HepG2 (cell line): ENCODE data around the gene TSPAN2. TPM values are rescaled to one million over a fixed set of nuclear protein-coding genes. Genes with fewer than 3 reads are reported as not detected.

Experiments
- ARHGAP35 ChIP-seq: sonication (generic); formaldehyde crosslinking; IDR thresholded peaks from 2 replicates; pipeline ENCODE4 v1.9.0; 2022; ENCODE audit warnings: mild to moderate bottlenecking, inconsistent platforms, moderate library complexity, missing genetic modification reagents, borderline replicate concordance
- KLF6 ChIP-seq: IDR thresholded peaks from 2 replicates; pipeline ENCODE4 v1.8.0; 2016; ENCODE audit warnings: missing biosample characterization, missing genetic modification reagents
- MAFK ChIP-seq, 2 experiments: IDR thresholded peaks in 1 of 2; conservative IDR thresholded peaks in 1 of 2; 2 replicates each; pipeline ENCODE4 v1.6.1; 2011; ENCODE audit warnings: improper control_type of control experiment in 2 of 2, low read length in 2 of 2
- MBNL3 ChIP-seq: fragments of 250-450 bp; sonication (Bioruptor Pico); conservative IDR thresholded peaks from 2 replicates; pipeline ENCODE4 v1.8.0; 2022; ENCODE audit warnings: mild to moderate bottlenecking, inconsistent platforms
- PRDM10 ChIP-seq: sonication (generic); formaldehyde crosslinking; IDR thresholded peaks from 2 replicates; pipeline ENCODE4 v1.4.0; 2020; ENCODE audit warnings: low read depth, missing genetic modification reagents
- PRDM4 ChIP-seq: sonication (generic); formaldehyde crosslinking; IDR thresholded peaks from 2 replicates; pipeline ENCODE4 v1.9.0; 2021; ENCODE audit warnings: missing genetic modification reagents, borderline replicate concordance
- SIN3A ChIP-seq: IDR thresholded peaks from 2 replicates; pipeline ENCODE4 v1.6.1; 2011; ENCODE audit warnings: low read depth, mild to moderate bottlenecking, control low read depth, low read length, borderline replicate concordance
- SMAD9 ChIP-seq: sonication (generic); formaldehyde crosslinking; IDR thresholded peaks from 2 replicates; pipeline ENCODE4 v1.5.1; 2020; ENCODE audit warnings: mild to moderate bottlenecking, missing genetic modification reagents
- TMF1 ChIP-seq: sonication (generic); formaldehyde crosslinking; IDR thresholded peaks from 2 replicates; pipeline ENCODE4 v1.8.1; 2022; ENCODE audit warnings: low read depth, missing genetic modification reagents
- YEATS4 ChIP-seq: sonication (generic); formaldehyde crosslinking; IDR thresholded peaks from 2 replicates; pipeline ENCODE4 v1.4.0; 2020; ENCODE audit warnings: missing genetic modification reagents, borderline replicate concordance
- ZBTB40 ChIP-seq, 2 experiments: fragments of 450-650 bp in 1 of 2; sonication (generic) in 1 of 2; formaldehyde crosslinking in 1 of 2; IDR thresholded peaks; 2 replicates each; pipeline versions ENCODE4 v1.6.1 to v1.8.0; 2016 to 2022; ENCODE audit warnings: antibody characterized with exemption in 1 of 2, mild to moderate bottlenecking in 1 of 2, missing genetic modification reagents in 1 of 2
- ZNF598 ChIP-seq: sonication (generic); formaldehyde crosslinking; IDR thresholded peaks from 2 replicates; pipeline ENCODE4 v1.5.1; 2020; ENCODE audit warnings: mild to moderate bottlenecking, missing genetic modification reagents, borderline replicate concordance
- polyA plus RNA-seq, 8 experiments: library from polyadenylated mRNA; depleted of rRNA in 3 of 8; stranded (reverse) in 7 of 8; unstranded in 1 of 8; fragments of >200 nt; fragmentation: Illumina TruSeq in 4 of 8; extraction: Trizol in 4 of 8; gene quantifications; 2 replicates each; pipeline versions ENCODE4 v1.2.1 to v1.2.3, GENCODE V29; 2011 to 2016; ENCODE audit warnings: low read depth in 4 of 8, missing spikeins in 1 of 8, mixed read lengths in 1 of 8; ENCODE audit not compliant: insufficient read depth in 1 of 8
- total RNA-seq, 5 experiments: library from RNA; depleted of rRNA; stranded (reverse); fragments of >200 nt; fragmentation: Illumina TruSeq; extraction: Trizol; gene quantifications; 2 replicates each; pipeline ENCODE4 v1.2.3, GENCODE V29; 2016; ENCODE audit warnings: low read depth in 1 of 5

TSPAN2 gene
- total and polyA plus RNA-seq, 2 of the 13 experiments (the other 11 are each of a cell fraction or from before 2014, with no cell fraction given): not detected

DNA sequence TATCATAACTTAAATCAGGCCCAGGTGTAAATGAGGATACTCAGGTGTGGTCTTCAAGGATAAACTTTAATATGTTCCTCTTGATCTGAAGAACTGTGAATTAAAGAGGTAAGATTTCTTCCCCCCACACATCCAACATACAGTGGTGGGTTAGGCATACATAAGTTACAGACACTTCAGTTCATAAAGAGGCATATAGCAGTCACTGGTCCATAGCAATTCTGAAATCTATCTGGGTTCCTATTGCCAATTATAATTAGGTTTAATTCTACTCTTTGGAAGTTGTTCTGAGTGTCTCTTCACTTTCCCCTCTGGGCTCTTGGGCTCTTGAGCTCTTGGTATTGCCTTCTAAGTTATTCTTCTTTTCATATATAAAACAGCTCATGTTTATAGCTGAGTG lies 32.5 kb upstream of the TSPAN2 start (continued):
- TF ChIP-seq ZBTB40 (IDR thresholded peaks at IDR 0.05) (no peak), ZBTB40 (CRISPR knock-in tag; IDR thresholded peaks at IDR 0.05) (no peak), ARHGAP35 (CRISPR knock-in tag) (no peak), SMAD9 (CRISPR knock-in tag) (no peak), MBNL3 (no peak), MAFK (conservative IDR thresholded peaks at IDR 0.05 in 1 of 2, IDR thresholded peaks at IDR 0.05 in 1 of 2; ENCODE audit: low read length in 2 of 2) (no peak), PRDM10 (no peak), YEATS4 (CRISPR knock-in tag) (no peak), SIN3A (no peak), KLF6 (CRISPR knock-in tag) (no peak), TMF1 (CRISPR knock-in tag) (no peak), ZNF598 (CRISPR knock-in tag) (no peak), PRDM4 (no peak)
- TF ChIP-seq, all 625 proteins: peak for 0
